Kidney capillary endothelial cell (primary cell): ENCODE measurements around the gene SLC6A19.

ENCODE experiments used
- DNase-seq: peaks from one replicate; pipeline ENCODE4 v3.0.0-alpha.2; 2018; ENCODE audit warnings: low spot score

Gene SLC6A19

GRCh38 chr5:1180841-1181271 lies 20.5 kb upstream of the SLC6A19 start:
- DNase-seq: no peak

GRCh38 chr5:1181451-1182359 lies 19.7 kb upstream of the SLC6A19 start:
- DNase-seq: no peak

- DNase-seq: no peak
These were observed 19.1 kb upstream of the SLC6A19 start for GRCh38 chr5:1182360-1182632.

- no peak for DNase-seq
These were observed 18.6 kb upstream of the SLC6A19 start for GRCh38 chr5:1182633-1183423.

DNA sequence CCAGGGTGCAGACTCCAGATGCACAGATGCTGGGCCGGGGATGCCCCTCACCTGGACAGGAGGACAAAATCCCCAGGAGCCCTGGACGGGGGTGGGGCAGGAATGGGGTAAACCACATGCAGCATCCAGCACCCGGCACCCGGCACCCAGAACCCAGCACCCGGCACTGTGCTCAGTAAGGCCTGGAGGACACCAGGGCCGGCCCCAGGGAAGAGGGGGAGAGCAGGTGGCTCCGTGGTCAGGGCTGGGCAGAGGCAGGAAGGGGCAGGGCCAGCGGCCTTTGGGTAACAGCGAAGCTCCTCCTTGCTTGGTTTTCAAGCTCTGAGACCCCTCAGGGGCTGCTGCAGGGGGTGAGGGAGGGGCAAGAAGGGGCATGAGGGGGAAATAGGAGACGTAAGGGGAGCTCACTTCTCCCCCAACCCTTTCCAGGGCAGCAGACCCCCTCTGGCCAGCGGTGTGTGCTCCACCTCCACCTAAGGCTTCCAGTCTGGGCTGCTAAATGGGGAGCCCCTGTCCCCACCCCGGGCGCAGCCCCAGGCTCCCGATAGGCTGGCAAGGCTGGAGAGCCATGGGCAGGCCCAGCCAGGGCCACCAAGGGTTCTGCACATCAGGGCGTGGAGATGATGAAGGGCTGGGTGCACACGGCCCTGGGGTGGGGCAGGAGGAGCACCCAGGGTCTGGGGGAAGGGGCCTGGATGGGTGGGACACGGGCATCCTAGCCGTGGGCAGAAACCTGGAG lies 17.8 kb upstream of the SLC6A19 start:
- no peak for DNase-seq

GRCh38 chr5:1184163-1184470 lies 17.3 kb upstream of the SLC6A19 start:
- no peak for DNase-seq

DNA sequence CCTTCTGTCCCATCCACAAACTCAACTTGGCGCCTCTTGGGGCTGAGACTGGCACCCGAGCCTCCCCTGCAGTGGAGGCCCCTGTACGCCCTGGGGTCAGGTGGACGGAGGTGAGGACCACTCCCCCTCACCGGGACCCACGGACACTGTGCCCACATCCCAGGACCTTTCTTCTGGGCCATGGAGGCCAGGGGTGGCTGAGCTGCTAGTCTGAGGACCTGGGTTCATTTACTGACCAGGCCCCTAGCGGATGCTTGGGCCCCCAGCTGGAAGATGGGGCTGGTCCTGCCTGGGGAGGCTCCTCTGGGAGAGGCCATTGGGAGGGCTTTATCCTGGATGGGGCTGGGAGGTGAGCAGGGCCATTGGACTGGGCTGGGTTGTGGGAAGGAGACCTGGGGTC lies 16.9 kb upstream of the SLC6A19 start:
- no peak for DNase-seq

- DNase-seq: no peak
These were observed 16.3 kb upstream of the SLC6A19 start for GRCh38 chr5:1185038-1185627.

- no peak for DNase-seq
These were observed 15.6 kb upstream of the SLC6A19 start for GRCh38 chr5:1185629-1186350.

GRCh38 chr5:1186351-1187233 lies 14.8 kb upstream of the SLC6A19 start:
- DNase-seq: no peak

DNA sequence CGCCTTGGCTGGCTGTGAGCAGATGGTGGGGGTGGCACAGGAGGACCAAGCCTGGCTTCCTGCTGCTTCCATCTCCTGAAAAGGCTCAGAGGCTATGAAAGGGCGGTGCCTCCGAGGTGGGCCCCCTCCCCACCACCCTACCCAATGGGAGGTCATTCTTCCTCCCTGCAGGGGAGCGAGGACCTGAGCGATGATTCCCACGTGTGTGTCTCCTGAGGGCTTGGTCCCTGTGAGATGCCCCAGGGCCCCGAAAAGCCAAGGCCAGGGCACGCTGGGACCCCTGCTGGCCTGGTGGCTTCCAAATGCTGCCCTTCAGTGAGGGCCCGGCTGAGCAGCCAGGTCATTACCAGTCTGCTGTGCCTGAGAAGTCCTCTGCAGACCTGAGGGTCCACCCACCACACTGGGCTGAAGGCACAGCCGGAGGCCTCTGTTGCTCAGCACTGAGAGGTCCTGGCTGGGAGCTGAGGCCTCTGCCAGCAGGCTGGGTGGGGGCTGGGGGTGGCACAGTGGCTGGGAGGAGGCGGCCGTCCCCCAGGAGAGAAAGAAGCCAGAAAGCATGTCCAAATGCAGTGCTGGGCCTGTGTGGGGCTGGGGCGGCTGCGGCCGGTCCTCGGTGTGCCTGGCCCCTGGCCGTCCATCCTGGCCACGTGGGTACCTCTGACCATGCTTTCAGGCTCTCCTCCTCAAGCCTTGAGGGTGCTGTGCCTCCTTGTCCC lies 14.0 kb upstream of the SLC6A19 start:
- no peak for DNase-seq

DNA sequence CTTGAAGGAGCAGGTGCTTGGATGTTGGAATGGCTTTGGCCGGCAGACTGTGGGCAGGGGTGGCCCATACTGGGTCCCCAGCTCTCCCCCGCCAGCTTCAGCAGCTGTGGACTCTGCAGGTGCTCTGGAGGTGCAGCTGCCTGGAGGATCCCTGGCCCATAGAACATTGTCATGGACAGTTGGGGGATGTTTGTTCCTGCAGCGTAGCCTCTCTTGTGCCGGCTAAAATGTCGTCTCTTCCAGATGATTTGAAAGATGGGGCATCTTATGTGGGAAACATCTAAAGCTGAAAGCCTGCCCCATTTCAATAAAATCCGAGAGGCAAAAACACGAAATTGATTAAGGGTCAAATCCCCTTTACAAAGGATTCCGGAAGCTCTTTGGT lies 13.5 kb upstream of the SLC6A19 start:
- no peak for DNase-seq

- no peak for DNase-seq
These were observed 12.9 kb upstream of the SLC6A19 start for GRCh38 chr5:1188464-1188863.

DNA sequence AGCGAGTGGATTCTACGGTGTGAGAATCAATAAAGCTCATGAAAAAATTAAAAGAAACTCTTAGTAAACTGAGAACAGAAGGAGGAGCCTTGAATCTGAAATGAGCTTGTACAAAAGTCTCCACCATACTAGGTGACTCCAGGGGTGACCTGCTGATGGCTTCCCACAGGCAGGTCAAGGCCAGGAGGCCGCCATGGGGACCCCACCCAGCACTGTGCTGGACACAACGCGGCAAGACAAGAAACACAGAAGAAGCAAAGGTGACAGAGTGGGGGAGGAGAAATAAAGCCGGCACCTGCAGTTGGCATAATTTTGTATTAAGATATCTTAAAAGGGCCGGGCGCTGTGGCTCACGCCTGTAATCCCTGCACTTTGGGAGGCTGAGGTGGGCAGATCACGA lies 12.1 kb upstream of the SLC6A19 start:
- no peak for DNase-seq

DNA sequence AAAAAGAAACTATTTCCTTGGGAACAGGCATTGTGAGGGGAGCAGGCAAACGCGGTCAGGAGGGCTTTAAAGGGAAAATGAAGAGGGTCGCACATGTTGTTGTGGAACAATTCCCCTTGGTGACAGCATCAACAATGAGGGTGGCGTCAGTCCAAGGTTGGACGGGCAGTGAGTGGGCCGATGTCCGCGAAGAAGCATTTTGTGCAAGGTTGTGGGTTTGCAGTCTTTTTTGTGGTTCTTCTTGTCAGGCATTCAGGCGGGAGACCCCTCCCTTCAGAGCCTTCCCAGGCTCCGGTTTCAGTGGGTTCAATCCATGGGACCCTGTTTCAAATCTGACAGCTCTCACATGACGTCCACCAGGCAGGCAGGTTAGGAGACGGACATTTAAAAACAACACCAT lies 11.1 kb upstream of the SLC6A19 start:
- no peak for DNase-seq

DNA sequence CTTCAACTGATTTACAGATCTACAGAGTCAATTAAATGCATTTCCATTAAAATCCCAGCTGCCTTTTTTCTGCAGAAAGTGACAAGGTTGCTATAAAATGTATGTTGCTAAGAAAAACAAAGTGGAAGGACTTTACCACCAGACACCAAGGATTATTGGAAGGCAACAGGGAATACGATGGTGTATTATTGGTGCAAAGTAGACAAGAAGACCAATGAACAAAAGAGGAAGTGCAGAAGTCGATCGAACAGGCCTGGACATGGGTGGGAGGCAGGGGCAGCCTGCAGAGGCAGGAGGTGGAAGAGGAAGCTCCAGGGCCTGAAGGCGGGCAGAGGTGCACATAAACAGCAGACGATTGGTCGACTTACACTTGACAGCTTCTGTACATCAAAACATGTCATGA lies 10.6 kb upstream of the SLC6A19 start:
- DNase-seq: no peak

DNA sequence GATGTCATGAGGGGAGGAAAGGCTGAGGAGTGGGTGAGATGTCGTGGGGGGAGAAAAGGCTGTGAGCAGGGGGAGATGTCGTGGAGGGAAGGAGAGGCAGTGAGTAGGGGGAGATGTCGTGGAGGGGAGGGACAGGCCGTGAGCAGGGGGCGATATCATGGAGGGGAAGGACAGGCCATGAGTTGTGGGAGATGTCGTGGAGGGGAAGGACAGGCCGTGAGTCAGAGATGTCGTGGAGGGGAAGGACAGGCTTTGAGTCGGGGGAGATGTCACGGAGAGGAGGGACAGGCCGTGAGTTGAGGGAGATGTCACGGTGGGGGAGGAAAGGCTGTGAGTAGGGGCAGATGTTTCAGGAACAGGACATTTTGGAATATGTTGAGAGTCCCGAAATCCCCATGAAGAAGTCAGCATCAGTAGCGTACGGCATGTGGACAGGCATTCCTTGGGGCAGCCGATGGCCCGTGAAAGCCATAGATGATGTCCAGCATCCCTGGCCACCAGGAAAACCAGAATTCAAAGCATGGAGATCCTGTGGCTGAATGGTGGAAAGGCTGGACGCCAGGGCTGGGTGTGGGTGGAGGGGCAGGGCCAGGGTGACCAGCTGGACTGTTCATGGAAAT lies 8.3 kb upstream of the SLC6A19 start:
- DNase-seq: no peak

GRCh38 chr5:1193591-1193985 lies 7.8 kb upstream of the SLC6A19 start:
- DNase-seq: no peak

DNA sequence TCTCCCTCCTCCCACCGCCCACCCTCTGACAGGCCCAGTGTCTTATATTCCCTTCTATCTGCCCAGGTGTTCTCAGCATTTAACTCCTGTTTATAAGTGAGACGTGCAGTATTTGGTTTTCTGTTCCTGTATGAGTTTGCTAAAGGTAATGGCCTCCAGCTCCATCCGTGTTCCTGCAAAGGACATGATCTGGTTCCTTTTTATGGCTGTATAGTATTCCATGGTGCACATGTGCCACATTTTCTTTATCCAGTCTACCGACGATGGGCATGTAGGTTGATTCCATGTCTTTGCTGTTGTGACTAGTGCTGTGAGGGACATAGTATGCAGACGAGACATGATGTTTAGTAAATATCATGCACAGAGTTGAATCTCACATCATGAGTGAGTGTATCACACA lies 7.0 kb upstream of the SLC6A19 start:
- DNase-seq: no peak

GRCh38 chr5:1195439-1195838 lies 6.0 kb upstream of the SLC6A19 start:
- no peak for DNase-seq
